PC-9 (cell line): Measurements from ENCODE around the gene TBC1D3I. TPM values are rescaled to one million over a fixed set of nuclear protein-coding genes. Genes with fewer than 3 reads are reported as not detected.
"Not testable (repeated sequence)": the region's sequence is repeated elsewhere in the genome, so short reads cannot be mapped to it uniquely, and the experiment has no call there.

Source experiments
- BruUV-seq: library from RNA; stranded (reverse); fragments of 400-500 nt; replicated peaks from 2 replicates; lab custom pipeline; 2021; lab: Mats Ljungman, UMichigan
- CTCF ChIA-PET: fragments of 300-600 bp; sonication (Branson Sonifier 250); formaldehyde crosslinking; loops from one replicate; lab custom pipeline; 2022; ENCODE audit warnings: antibody characterized with exemption; lab: Charles Lee
- POLR2A ChIA-PET: fragments of 300-600 bp; sonication (Branson Sonifier 250); formaldehyde crosslinking; loops from one replicate; lab custom pipeline; 2022; ENCODE audit warnings: antibody characterized with exemption; ENCODE audit not compliant: unreplicated experiment; lab: Charles Lee
- DNase-seq, 2 experiments: peaks; one replicate each; pipeline versions ENCODE4 v3.0.0 to v3.0.0-alpha.2; 2015 to 2022; ENCODE audit warnings: mixed read lengths in 1 of 2
- H2AFZ ChIP-seq: fragments of 200-600 bp; sonication (generic); 2 replicates; pipeline ENCODE4 v1.8.1; 2017; ENCODE audit warnings: antibody characterized with exemption
- H3F3A ChIP-seq: fragments of 200-600 bp; sonication (generic); 2 replicates; pipeline ENCODE4 v1.8.1; 2017; ENCODE audit warnings: antibody characterized with exemption, mild to moderate bottlenecking, low read depth; ENCODE audit not compliant: insufficient read depth
- H3K27ac ChIP-seq: fragments of 200-600 bp; sonication (generic); 2 replicates; pipeline ENCODE4 v1.6.1; 2016; ENCODE audit warnings: mixed run types
- H3K27me3 ChIP-seq: fragments of 200-600 bp; sonication (generic); 2 replicates; pipeline ENCODE4 v1.6.1; 2016; ENCODE audit warnings: low read depth, mixed run types; ENCODE audit not compliant: insufficient read depth
- H3K36me3 ChIP-seq: fragments of 200-600 bp; sonication (generic); 2 replicates; pipeline ENCODE4 v1.6.1; 2016; ENCODE audit warnings: low read depth, mixed run types
- H3K4me1 ChIP-seq: fragments of 200-600 bp; sonication (generic); replicated peaks from 2 replicates; pipeline ENCODE4 v1.6.1; 2016; ENCODE audit warnings: mixed run types; ENCODE audit not compliant: insufficient read depth
- H3K4me2 ChIP-seq: fragments of 200-600 bp; sonication (generic); 2 replicates; pipeline ENCODE4 v1.6.1; 2017; ENCODE audit warnings: mixed run types
- H3K4me3 ChIP-seq: fragments of 200-600 bp; sonication (generic); 2 replicates; pipeline ENCODE4 v1.6.1; 2016; ENCODE audit warnings: mixed run types
- H3K79me2 ChIP-seq: fragments of 200-600 bp; sonication (generic); 2 replicates; pipeline ENCODE4 v1.6.1; 2017; ENCODE audit warnings: low read depth, mixed run types
- H3K9me2 ChIP-seq: fragments of 200-600 bp; sonication (generic); 2 replicates; pipeline ENCODE4 v1.8.1; 2017; ENCODE audit warnings: mild to moderate bottlenecking; ENCODE audit not compliant: insufficient read depth
- H3K9me3 ChIP-seq: fragments of 200-600 bp; sonication (generic); 2 replicates; pipeline ENCODE4 v1.8.1; 2016; ENCODE audit warnings: low read depth; ENCODE audit not compliant: insufficient read depth
- H4K20me1 ChIP-seq: fragments of 200-600 bp; sonication (generic); 2 replicates; pipeline ENCODE4 v1.8.1; 2017; ENCODE audit not compliant: insufficient read depth
- intact Hi-C: fragments of 100-400 bp; cut with micrococcal nuclease; formaldehyde crosslinking; loops from one replicate; pipeline ENCODE4 v1.10.0; 2022; ENCODE audit not compliant: unreplicated experiment
- total RNA-seq: library from RNA; stranded (reverse); gene quantifications from 2 replicates; pipeline ENCODE4 v1.2.3, GENCODE V29; 2021

TBC1D3I gene
- total RNA-seq, 1 experiment from 2014 or later: 0.81 TPM

DNA sequence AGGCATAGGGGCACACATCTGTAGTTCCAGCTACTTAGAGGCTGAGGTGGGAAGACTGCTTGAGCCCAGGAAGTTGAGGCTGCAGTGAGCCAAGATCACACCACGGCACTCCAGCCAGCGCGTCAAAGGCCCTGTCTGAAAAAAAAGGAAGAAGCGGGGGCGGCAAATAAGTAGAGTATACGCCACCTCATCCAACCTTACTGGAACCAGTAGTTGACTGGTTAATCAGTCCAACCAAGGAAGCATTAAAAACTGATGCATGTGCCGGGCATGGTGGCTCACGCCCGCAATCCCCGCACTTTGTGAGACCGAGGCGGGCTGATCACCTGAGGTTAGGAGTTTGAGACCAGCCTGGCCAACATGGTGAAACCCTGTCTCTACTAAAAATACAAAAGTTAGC, 41.4 kb downstream of the TBC1D3I start:
- H4K20me1 ChIP-seq, H3F3A ChIP-seq, H3K9me2 ChIP-seq, DNase-seq, CTCF ChIA-PET, H3K4me2 ChIP-seq, H3K4me3 ChIP-seq, H3K79me2 ChIP-seq, H3K36me3 ChIP-seq, POLR2A ChIA-PET, H2AFZ ChIP-seq, BruUV-seq, H3K4me1 ChIP-seq, intact Hi-C loops, H3K9me3 ChIP-seq, H3K27ac ChIP-seq: not testable (repeated sequence)
- peaks cover 31% of the 10 kb centered on the region for H3K27me3 ChIP-seq

GRCh38 chr17:36221581-36222100, 42.7 kb downstream of the TBC1D3I start:
- H3F3A ChIP-seq, BruUV-seq, CTCF ChIA-PET, H3K36me3 ChIP-seq, H3K4me2 ChIP-seq, DNase-seq, H3K4me3 ChIP-seq, POLR2A ChIA-PET, H3K79me2 ChIP-seq, H2AFZ ChIP-seq, H3K9me2 ChIP-seq, H4K20me1 ChIP-seq, intact Hi-C loops, H3K4me1 ChIP-seq, H3K27ac ChIP-seq, H3K9me3 ChIP-seq: not testable (repeated sequence)
- H3K27me3 ChIP-seq: peaks cover 35% of the 10 kb centered on the region

DNA sequence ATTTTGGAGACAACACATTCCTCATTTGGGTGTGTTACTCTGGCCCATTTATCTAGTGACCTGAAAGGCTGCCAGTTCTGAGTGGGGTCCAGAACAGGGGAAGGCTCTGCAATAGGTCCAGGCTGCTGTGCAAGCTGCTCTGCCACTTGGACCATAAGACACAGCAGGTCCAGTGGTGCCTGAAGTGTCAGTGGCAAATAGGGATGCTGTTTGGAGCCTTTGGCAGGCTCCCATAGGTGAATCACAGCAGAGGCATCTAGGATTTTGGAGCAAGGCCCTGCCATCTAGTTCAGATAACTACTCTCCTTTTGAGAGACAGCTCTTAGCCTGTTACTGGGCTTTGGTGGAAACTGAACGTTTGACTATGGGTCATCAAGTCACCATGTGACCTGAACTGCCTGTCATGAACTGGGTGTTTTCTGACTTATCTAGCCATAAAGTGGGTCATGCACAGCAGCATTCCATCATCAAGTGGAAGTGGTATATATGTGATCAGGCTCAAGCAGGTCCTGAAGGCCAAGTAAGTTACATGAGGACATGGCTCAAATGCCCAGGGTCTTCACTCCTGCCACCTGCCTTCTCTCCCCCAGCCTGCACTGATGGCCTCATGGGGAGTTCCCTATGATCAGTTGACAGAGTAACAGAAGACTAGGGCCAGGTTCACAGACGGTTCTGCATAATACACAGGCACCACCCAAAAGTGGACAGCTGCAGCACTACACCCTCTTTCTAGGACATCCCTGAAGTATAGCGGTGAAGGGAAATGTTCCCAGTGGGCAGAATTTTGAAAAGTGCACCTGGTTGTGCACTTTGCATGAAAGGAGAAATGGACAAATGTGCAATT, 43.4 kb downstream of the TBC1D3I start:
- DNase-seq, BruUV-seq, H3K4me2 ChIP-seq, intact Hi-C loops, POLR2A ChIA-PET, H3K9me2 ChIP-seq, H3K4me1 ChIP-seq, H3F3A ChIP-seq, H3K9me3 ChIP-seq, H4K20me1 ChIP-seq, H2AFZ ChIP-seq, H3K36me3 ChIP-seq, H3K79me2 ChIP-seq, H3K27ac ChIP-seq, CTCF ChIA-PET, H3K4me3 ChIP-seq: not testable (repeated sequence)
- H3K27me3 ChIP-seq: peaks cover 41% of the 10 kb centered on the region

- H3K9me2 ChIP-seq, DNase-seq, BruUV-seq, H2AFZ ChIP-seq, H3K79me2 ChIP-seq, H3K4me3 ChIP-seq, POLR2A ChIA-PET, H3K27ac ChIP-seq, H3K9me3 ChIP-seq, CTCF ChIA-PET, H3K4me2 ChIP-seq, H3K36me3 ChIP-seq, H3K4me1 ChIP-seq, intact Hi-C loops, H3F3A ChIP-seq, H4K20me1 ChIP-seq: not testable (repeated sequence)
- peaks cover 52% of the 10 kb centered on the region for H3K27me3 ChIP-seq
Measured at GRCh38 chr17:36219556-36219955, 44.8 kb downstream of the TBC1D3I start.

DNA sequence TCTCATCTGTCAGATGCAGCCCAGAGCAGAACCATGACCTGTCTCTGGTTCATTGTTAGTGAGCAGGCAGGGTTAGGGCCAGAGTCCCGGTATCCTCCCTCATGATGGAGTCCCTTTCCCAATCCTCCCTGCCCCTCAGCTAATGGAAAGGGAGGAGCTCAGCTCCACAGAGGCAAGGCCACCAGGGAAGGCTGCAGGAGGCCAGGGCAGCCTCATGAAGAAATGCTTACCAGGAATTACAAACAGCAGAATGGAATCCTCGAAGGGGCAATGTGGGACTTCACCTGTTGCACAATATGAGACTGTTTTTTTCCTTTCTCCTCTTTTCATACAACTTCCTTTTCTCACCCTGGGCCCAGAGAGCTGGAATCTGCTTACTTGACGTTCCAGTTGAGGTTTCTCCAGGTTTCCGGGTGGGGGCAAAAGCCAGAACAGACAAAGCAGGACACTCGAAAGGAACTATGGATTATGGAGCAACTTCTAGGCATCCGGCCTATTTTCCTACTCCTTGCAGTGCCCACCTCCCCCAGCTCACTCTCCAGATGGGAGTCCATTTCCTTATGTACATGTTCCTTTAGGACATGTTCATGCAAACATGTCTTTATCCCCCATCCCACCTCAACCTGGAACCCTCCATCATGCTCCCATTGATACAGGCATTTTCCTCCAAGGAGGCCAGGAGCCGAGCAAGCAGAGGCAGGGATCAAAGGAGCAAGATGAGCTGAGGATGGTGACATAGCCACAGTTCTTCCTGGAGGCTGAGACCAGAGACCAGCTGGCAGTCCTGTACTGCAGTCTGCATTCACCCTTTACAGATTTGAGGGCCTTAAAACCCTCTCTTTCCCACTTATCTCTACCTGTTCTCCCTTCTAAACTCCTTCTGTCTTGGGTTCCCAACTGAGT, 48.7 kb downstream of the TBC1D3I start:
- H4K20me1 ChIP-seq, BruUV-seq, CTCF ChIA-PET, POLR2A ChIA-PET, H3K27ac ChIP-seq, H3K79me2 ChIP-seq, H3K36me3 ChIP-seq, intact Hi-C loops, H3K4me1 ChIP-seq, H3K9me2 ChIP-seq, H3K4me3 ChIP-seq, H3K9me3 ChIP-seq, DNase-seq, H3K4me2 ChIP-seq, H2AFZ ChIP-seq, H3F3A ChIP-seq: not testable (repeated sequence)
- peaks cover 71% of the 10 kb centered on the region for H3K27me3 ChIP-seq
